ENCODE measurements around the gene PSD2.

PSD2 gene

GRCh38 chr5:139841549-139841948 is 45.9 kb downstream of the PSD2 start:
- Mint-ChIP-seq H3K27me3 (peaks cover 19% of the 10 kb centered on the region), H3K4me3 (no peak overlapping the region), H3K27ac (no peak overlapping the region), H3K4me1 (peaks cover 4% of the 10 kb centered on the region), H3K36me3 (ENCODE audit: low read depth) (no peaks in the 10 kb centered on the region), H3K9me3 (no peaks in the 10 kb centered on the region)
- DNase-seq (no peak), ATAC-seq (no peak)

GRCh38 chr5:139842321-139842720 is 46.7 kb downstream of the PSD2 start:
- Mint-ChIP-seq H3K4me3 (no peak overlapping the region), H3K36me3 (ENCODE audit: low read depth) (no peaks in the 10 kb centered on the region), H3K9me3 (no peaks in the 10 kb centered on the region), H3K4me1 (peaks cover 4% of the 10 kb centered on the region), H3K27ac (no peak overlapping the region), H3K27me3 (peaks cover 22% of the 10 kb centered on the region)
- DNase-seq: no peak
- no peak for ATAC-seq

- no peak overlapping the region for H3K4me3 Mint-ChIP-seq
- peaks cover 7% of the 10 kb centered on the region for H3K4me1 Mint-ChIP-seq
- DNase-seq (no peak), ATAC-seq (no peak)
- H3K36me3 Mint-ChIP-seq (ENCODE audit: low read depth): no peaks in the 10 kb centered on the region
- H3K27ac Mint-ChIP-seq: no peak overlapping the region
- H3K27me3 Mint-ChIP-seq: peaks cover 24% of the 10 kb centered on the region
- no peaks in the 10 kb centered on the region for H3K9me3 Mint-ChIP-seq
Observed at GRCh38 chr5:139843991-139844390, 48.4 kb downstream of the PSD2 start.

GRCh38 chr5:139844472-139845145 is 49.0 kb downstream of the PSD2 start:
- peak; percentile 48 for ATAC-seq
- Mint-ChIP-seq H3K36me3 (ENCODE audit: low read depth) (no peaks in the 10 kb centered on the region), H3K4me1 (peaks cover 7% of the 10 kb centered on the region), H3K27ac (no peak overlapping the region), H3K4me3 (no peak overlapping the region), H3K9me3 (no peaks in the 10 kb centered on the region), H3K27me3 (peaks cover 27% of the 10 kb centered on the region)
- peak; percentile 85 for DNase-seq

DNA sequence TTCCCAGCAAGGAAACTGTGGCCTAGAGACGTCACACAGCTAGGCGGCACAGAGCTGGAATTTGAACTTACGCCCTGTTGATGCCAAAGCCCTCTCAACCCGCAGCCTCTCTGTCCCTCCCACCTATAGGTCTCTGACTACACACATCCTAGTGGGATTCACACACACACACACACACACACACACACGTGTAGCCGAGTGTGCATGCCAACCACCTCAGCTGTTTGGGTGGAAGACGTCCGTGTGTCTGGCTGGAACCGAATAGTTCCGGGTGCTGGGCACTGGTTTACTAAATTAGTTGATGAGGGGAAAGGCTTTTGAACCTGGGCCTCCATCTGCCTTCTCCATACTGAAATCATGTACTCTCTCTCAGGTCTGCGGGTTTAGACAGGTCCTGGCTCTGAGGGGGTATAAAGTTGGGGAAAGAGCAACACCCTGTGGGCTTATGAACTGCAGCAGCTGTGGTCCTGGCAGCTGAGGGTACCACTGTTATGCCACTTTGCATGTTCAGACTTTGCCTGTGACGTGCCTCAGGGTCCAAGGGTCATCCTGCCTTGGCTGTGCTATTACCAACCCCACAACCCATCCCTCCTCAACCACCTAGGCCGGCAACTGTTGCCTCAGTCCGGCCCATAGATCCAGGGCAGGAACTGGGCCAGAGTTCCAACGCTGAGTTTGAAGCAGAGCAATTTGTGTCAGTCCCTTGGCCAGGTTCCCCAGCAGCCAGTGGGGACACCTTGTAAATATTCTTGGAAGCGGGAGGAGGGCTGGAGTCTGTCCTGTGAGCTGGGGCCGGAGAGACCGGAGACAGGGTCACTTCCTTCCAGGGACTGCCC is 50.5 kb downstream of the PSD2 start:
- Mint-ChIP-seq H3K4me3 (no peak overlapping the region), H3K9me3 (no peaks in the 10 kb centered on the region), H3K27ac (no peak overlapping the region), H3K27me3 (peaks cover 28% of the 10 kb centered on the region), H3K36me3 (ENCODE audit: low read depth) (no peaks in the 10 kb centered on the region), H3K4me1 (peaks cover 7% of the 10 kb centered on the region)
- DNase-seq: no peak
- no peak for ATAC-seq

GRCh38 chr5:139847091-139847490 is 51.5 kb downstream of the PSD2 start:
- Mint-ChIP-seq H3K4me3 (no peak overlapping the region), H3K27ac (no peak overlapping the region), H3K27me3 (peaks cover 28% of the 10 kb centered on the region), H3K36me3 (ENCODE audit: low read depth) (no peaks in the 10 kb centered on the region), H3K4me1 (peaks cover 7% of the 10 kb centered on the region), H3K9me3 (no peaks in the 10 kb centered on the region)
- DNase-seq: no peak
- no peak for ATAC-seq

GRCh38 chr5:139847790-139848507 is 52.3 kb downstream of the PSD2 start:
- Mint-ChIP-seq H3K27me3 (peaks cover 28% of the 10 kb centered on the region), H3K4me1 (peaks cover 7% of the 10 kb centered on the region), H3K9me3 (no peaks in the 10 kb centered on the region), H3K36me3 (ENCODE audit: low read depth) (no peaks in the 10 kb centered on the region), H3K4me3 (peak overlapping the region; percentile 65), H3K27ac (no peak overlapping the region)
- peak; percentile 78 for DNase-seq
- peak; percentile 81 for ATAC-seq

- peak; percentile 30 for DNase-seq
- H3K27ac Mint-ChIP-seq: no peak overlapping the region
- ATAC-seq: no peak
Observed at GRCh38 chr5:139848508-139849100, 53.0 kb downstream of the PSD2 start.

GRCh38 chr5:139849501-139849900 is 53.9 kb downstream of the PSD2 start:
- H3K4me3 Mint-ChIP-seq: peak overlapping the region; percentile 65
- H3K9me3 Mint-ChIP-seq: no peaks in the 10 kb centered on the region
- peaks cover 5% of the 10 kb centered on the region for H3K4me1 Mint-ChIP-seq
- H3K36me3 Mint-ChIP-seq (ENCODE audit: low read depth): no peaks in the 10 kb centered on the region
- H3K27me3 Mint-ChIP-seq: peaks cover 27% of the 10 kb centered on the region
- ATAC-seq (no peak), DNase-seq (no peak)
- H3K27ac Mint-ChIP-seq: no peak overlapping the region

More at GRCh38 chr5:139848508-139849100, 53.0 kb downstream of the PSD2 start:
- peak overlapping the region; percentile 65 for H3K4me3 Mint-ChIP-seq
- H3K9me3 Mint-ChIP-seq: no peaks in the 10 kb centered on the region
- peaks cover 7% of the 10 kb centered on the region for H3K4me1 Mint-ChIP-seq
- no peaks in the 10 kb centered on the region for H3K36me3 Mint-ChIP-seq (ENCODE audit: low read depth)
- peaks cover 28% of the 10 kb centered on the region for H3K27me3 Mint-ChIP-seq

- no peak for ATAC-seq
- Mint-ChIP-seq H3K27ac (no peak overlapping the region), H3K4me3 (peak overlapping the region; percentile 65), H3K36me3 (ENCODE audit: low read depth) (no peaks in the 10 kb centered on the region), H3K27me3 (peaks cover 23% of the 10 kb centered on the region), H3K4me1 (peaks cover 4% of the 10 kb centered on the region), H3K9me3 (no peaks in the 10 kb centered on the region)
- DNase-seq: no peak
Observed at GRCh38 chr5:139849942-139850341, 54.3 kb downstream of the PSD2 start.

DNA sequence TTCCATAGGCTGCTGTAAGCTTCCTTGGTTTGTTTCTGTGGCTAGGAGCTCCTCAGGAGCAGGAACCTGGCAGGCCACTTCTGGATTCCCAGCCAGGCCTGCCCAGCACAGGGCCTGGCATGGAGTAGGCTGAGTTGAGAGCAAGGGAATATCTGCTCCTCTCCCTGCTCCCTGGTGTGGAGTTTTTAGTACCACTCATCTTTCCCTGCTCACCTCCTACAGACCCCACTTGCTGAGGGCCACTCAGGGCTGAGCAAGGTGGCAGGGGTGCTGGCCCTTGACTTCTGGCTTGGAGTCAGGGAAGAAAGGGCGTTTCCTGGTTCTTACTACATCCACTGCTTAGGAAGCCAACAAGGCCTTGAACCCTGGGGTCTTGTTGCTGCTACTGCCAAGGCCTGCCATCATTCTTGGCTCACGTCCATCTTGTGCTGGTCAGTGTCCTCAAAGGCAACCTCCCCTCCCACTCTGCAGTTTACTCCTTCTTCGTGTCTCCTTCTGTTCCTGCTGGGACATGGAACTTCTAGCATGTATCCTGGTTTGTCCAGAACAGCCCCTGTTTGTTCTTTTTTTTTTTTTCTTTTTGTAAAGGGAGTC is 54.9 kb downstream of the PSD2 start:
- no peak for DNase-seq
- no peaks in the 10 kb centered on the region for H3K36me3 Mint-ChIP-seq (ENCODE audit: low read depth)
- no peak overlapping the region for H3K4me3 Mint-ChIP-seq
- H3K27ac Mint-ChIP-seq: no peak overlapping the region
- ATAC-seq: no peak
- peaks cover 19% of the 10 kb centered on the region for H3K27me3 Mint-ChIP-seq
- no peaks in the 10 kb centered on the region for H3K9me3 Mint-ChIP-seq
- H3K4me1 Mint-ChIP-seq: peaks cover 4% of the 10 kb centered on the region

- Mint-ChIP-seq H3K36me3 (ENCODE audit: low read depth) (no peaks in the 10 kb centered on the region), H3K4me1 (peaks cover 4% of the 10 kb centered on the region), H3K4me3 (no peak overlapping the region), H3K27ac (no peak overlapping the region), H3K27me3 (peaks cover 9% of the 10 kb centered on the region), H3K9me3 (no peaks in the 10 kb centered on the region)
- DNase-seq (no peak), ATAC-seq (no peak)
Observed at GRCh38 chr5:139851558-139851957, 56.0 kb downstream of the PSD2 start.

- H3K27me3 Mint-ChIP-seq: peaks cover 4% of the 10 kb centered on the region
- no peak for DNase-seq
- H3K27ac Mint-ChIP-seq: no peak overlapping the region
- ATAC-seq: no peak
- H3K9me3 Mint-ChIP-seq: no peaks in the 10 kb centered on the region
- H3K36me3 Mint-ChIP-seq (ENCODE audit: low read depth): no peaks in the 10 kb centered on the region
- peaks cover 4% of the 10 kb centered on the region for H3K4me1 Mint-ChIP-seq
- no peak overlapping the region for H3K4me3 Mint-ChIP-seq
Observed at GRCh38 chr5:139852696-139853095, 57.1 kb downstream of the PSD2 start.

- no peaks in the 10 kb centered on the region for H3K9me3 Mint-ChIP-seq
- no peak overlapping the region for H3K4me3 Mint-ChIP-seq
- no peak for ATAC-seq
- H3K27ac Mint-ChIP-seq: no peak overlapping the region
- H3K36me3 Mint-ChIP-seq (ENCODE audit: low read depth): no peaks in the 10 kb centered on the region
- DNase-seq: no peak
- no peaks in the 10 kb centered on the region for H3K4me1 Mint-ChIP-seq
- peaks cover 4% of the 10 kb centered on the region for H3K27me3 Mint-ChIP-seq
Observed at GRCh38 chr5:139854029-139854605, 58.5 kb downstream of the PSD2 start.

All from activated naive CD8-positive, alpha-beta T cell treated with anti-CD3 and anti-CD28 coated beads, Interleukin-2, amount 50 U/mL, for 24 hours (primary cell).